Measurements from ENCODE around the gene S100A1.

DNA sequence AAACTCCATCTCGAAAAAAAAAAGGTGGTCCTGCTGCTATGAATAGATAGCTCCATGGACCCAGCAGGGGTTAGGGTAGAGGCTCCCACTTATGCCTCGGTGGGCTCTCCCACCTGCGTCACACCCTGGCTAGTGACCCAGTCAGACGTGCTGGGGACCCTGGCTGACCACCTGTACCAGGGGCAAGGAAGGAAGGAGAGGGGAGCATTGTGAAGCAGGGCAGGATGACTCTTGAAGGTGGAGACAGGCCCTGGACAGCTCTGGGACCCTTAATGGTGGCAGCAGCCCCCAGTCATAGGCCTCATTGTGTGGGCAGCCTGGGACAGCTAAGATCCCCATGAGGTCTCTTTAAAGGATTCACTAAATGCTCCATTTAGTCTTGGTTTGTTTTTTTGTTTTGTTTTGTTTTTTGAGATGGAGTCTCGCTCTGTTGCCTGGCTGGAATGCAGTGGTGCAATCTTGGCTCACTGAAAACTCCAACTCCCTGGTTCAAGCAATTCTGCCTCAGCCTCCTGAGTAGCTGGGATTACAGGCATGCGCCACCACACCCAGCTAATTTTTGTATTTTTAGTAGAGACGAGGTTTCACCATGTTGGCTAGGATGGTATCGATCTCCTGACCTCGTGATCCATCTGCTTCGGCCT, 19.9 kb downstream of the S100A1 start:
- TF ChIP-seq CTCF (IDR thresholded peaks at IDR 0.05) (no peak), GATA2 (CRISPR knock-in tag; IDR thresholded peaks at IDR 0.05) (no peak), GABPA (IDR thresholded peaks at IDR 0.05; ENCODE audit: low read depth) (no peak), POLR2AphosphoS5 (IDR thresholded peaks at IDR 0.05; ENCODE audit: low read depth, low read length) (no peak; the same call in 1 of the 2 replicates), SMC3 (IDR thresholded peaks at IDR 0.05; ENCODE audit: low read depth, low read length) (no peak), RFX5 (IDR thresholded peaks at IDR 0.05; ENCODE audit: low read length) (no peak), TEAD4 (IDR thresholded peaks at IDR 0.05; ENCODE audit: borderline replicate concordance, insufficient read depth) (no peak), MAX (IDR thresholded peaks at IDR 0.05; ENCODE audit: low read depth) (no peak), YY1 (IDR thresholded peaks at IDR 0.05; ENCODE audit: low read depth) (no peak), TAF1 (IDR thresholded peaks at IDR 0.05; ENCODE audit: borderline replicate concordance, low read depth, low read length) (no peak), RAD21 (IDR thresholded peaks at IDR 0.05; ENCODE audit: low read length) (no peak)
